ENCODE results near the gene SEC24A. TPM values are rescaled to one million over a fixed set of nuclear protein-coding genes. Genes with fewer than 3 reads are reported as not detected.
"Not testable (repeated sequence)": the region's sequence is repeated elsewhere in the genome, so short reads cannot be mapped to it uniquely, and the experiment has no call there.

Gene SEC24A
- total and polyA plus RNA-seq, 2 experiments from 2014 or later, result 19.7 to 41.7 TPM

DNA sequence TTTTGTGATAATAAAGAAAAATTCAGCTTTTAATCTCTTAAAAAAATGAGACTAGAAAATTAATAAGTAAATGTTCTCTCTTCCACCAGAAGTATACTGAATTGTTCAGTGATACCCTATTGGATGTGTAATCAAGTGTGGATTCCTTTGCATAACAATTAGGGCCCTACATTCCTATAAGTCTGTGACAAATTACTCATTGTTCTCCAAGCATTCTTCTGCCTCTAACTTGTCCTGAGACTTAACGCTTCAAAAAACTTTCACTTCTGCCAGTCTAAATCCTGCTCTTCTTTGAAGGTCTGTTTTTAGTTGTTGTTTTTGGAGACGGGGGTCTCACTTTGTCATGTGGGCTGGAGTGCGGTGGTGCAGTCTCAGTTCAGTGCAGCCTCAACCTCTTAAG is 100.8 kb downstream of the SEC24A start:
- in situ Hi-C loops (cut with MboI), result no loop called here
- Histone ChIP-seq H4K20me1 (ENCODE audit: insufficient read depth) (no peaks in the 10 kb centered on the region), H3K79me2 (ENCODE audit: insufficient read depth) (0 out of 2 replicates have a peak, but pooled peaks cover 5% of the 10 kb centered on the region), H3K27ac (no peak overlapping the region), H3K27me3 (replicated peaks; ENCODE audit: insufficient read depth) (no peaks in the 10 kb centered on the region), H3K36me3 (ENCODE audit: low read depth) (peaks cover 17% of the 10 kb centered on the region), H3K4me3 (no peak overlapping the region), H3K9me3 (ENCODE audit: low read depth) (no peaks in the 10 kb centered on the region), H2AFZ (no peak overlapping the region), H3K9ac (no peak overlapping the region), H3K9me2 (ENCODE audit: insufficient read depth) (no peaks in the 10 kb centered on the region), H3K4me2 (ENCODE audit: unreplicated experiment) (no peak overlapping the region), H3F3A (ENCODE audit: insufficient read depth) (peaks cover 4% of the 10 kb centered on the region; the same call in 1 of the 2 replicates), H3K4me1 (ENCODE audit: insufficient read depth) (no peaks in the 10 kb centered on the region)
- 82 to 86% methylated on average over 3 of the region's 3 CpGs for WGBS, 2 experiments (ENCODE audit: low coverage in 1 of 2, low lambda C conversion rate in 2 of 2, missing lambda C conversion rate in 2 of 2)
- no peak for DNase-seq
- no peak for TF ChIP-seq EZH2phosphoT487 (IDR thresholded peaks at IDR 0.05; ENCODE audit: insufficient read depth, low read depth)

DNA sequence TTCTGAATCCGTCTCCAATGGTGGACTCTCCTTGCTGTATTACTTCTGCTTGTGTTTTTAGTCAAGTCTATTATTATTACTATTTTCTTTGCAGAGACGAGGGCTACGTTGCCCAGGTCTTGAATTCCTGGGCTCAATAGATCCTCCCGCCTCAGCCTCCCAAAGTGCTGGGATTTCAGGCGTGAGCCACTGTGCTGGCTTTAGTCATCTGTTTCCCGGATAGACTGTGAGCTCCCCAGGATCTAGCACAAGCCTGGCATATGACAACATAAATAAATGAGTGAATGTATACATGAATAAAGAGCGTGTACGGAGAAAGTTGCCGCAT is 109.6 kb downstream of the SEC24A start:
- Histone ChIP-seq H3K79me2 (ENCODE audit: insufficient read depth) (peaks cover 46% of the 10 kb centered on the region), H3K9me3 (ENCODE audit: low read depth) (no peaks in the 10 kb centered on the region), H3K9ac (peak overlapping the region; percentile 88), H3K27ac (peak overlapping the region; percentile 63), H3K4me1 (ENCODE audit: insufficient read depth) (peaks cover 12% of the 10 kb centered on the region), H3K36me3 (ENCODE audit: low read depth) (no peaks in the 10 kb centered on the region), H3K9me2 (ENCODE audit: insufficient read depth) (no peaks in the 10 kb centered on the region), H2AFZ (peak overlapping the region; percentile 99), H3K27me3 (replicated peaks; ENCODE audit: insufficient read depth) (no peaks in the 10 kb centered on the region), H3K4me3 (peak overlapping the region; percentile 94), H3K4me2 (ENCODE audit: unreplicated experiment) (peak overlapping the region; percentile 95), H4K20me1 (ENCODE audit: insufficient read depth) (no peaks in the 10 kb centered on the region), H3F3A (ENCODE audit: insufficient read depth) (0 out of 2 replicates have a peak, but pooled peaks cover 14% of the 10 kb centered on the region)
- TF ChIP-seq EZH2 (IDR thresholded peaks at IDR 0.05; ENCODE audit: insufficient read depth, poor library complexity, severe bottlenecking), result no peak
- no peak for TF ChIP-seq EZH2phosphoT487 (IDR thresholded peaks at IDR 0.05; ENCODE audit: insufficient read depth, low read depth)
- in situ Hi-C loops (cut with MboI), result no loop called here
- WGBS, 2 experiments (ENCODE audit: low coverage in 1 of 2, low lambda C conversion rate in 2 of 2, missing lambda C conversion rate in 2 of 2), result 31 to 32% methylated on average over 9 of the region's 9 CpGs
- no peak for DNase-seq

DNA sequence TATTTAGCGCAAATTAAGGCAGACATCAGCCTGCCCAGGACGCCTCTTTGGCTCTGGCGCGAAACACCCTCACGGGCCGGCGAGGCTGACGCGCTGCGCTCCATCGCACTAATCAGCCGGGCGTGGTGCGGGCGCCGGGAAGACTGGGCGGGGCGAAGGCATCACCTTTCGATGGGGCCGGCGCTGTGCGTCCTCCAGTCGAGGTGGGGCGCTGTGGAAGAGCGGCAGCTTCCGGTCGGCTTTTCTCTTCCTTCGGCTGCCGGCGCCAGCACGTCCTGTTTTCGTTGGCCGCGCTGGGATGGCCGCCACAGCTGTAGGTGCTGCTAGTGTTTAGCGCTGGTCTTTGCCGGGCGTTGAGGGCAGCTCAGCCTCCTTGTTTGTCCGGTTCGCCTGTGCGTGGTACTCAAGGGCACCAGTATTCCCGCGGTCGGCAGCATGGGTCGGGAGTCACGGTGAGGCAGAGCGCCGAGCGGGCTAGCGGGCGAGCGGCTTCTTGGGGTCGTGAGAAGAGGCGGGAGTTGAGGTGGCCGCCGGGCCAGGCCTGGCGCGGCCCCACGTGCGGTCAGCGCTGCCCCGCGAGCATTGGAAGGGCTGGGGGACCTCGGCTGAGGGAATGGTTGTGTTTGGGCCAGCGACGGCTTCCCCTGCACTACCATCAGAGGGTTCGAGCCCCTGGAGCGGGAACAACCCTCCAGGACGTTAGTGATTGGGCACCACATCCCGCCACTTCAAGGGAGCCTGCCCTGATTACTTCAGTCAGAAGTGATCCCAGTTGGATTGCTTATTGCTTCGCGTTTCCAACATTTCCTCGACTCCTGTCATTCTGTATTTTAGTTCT is 110.1 kb downstream of the SEC24A start, which contains the start of gene DDX46:
Gene DDX46, plus strand, starts transcription at position 276 of the 838 bp plus-strand sequence. Its CDS starts 160 bp downstream, at position 436.
- peak within 1 kb of the TSS; percentile 63 for H3K27ac ChIP-seq
- H3K79me2 ChIP-seq (ENCODE audit: insufficient read depth), result peaks cover 51% of the 10 kb centered on the region
- H3K27me3 ChIP-seq (replicated peaks; ENCODE audit: insufficient read depth), result no peaks in the 10 kb centered on the region
- H3F3A ChIP-seq (ENCODE audit: insufficient read depth), result 0 out of 2 replicates have a peak, but pooled peaks cover 14% of the 10 kb centered on the region
- WGBS, 2 experiments (ENCODE audit: low coverage in 1 of 2, low lambda C conversion rate in 2 of 2, missing lambda C conversion rate in 2 of 2), result 1% methylated on average over 73 of the region's 73 CpGs
- H3K4me1 ChIP-seq (ENCODE audit: insufficient read depth), result peaks cover 12% of the 10 kb centered on the region
- peak within 1 kb of the TSS; percentile 99 for H2AFZ ChIP-seq
- TF ChIP-seq EZH2phosphoT487 (IDR thresholded peaks at IDR 0.05; ENCODE audit: insufficient read depth, low read depth), result no peak
- no peak for TF ChIP-seq EZH2 (IDR thresholded peaks at IDR 0.05; ENCODE audit: insufficient read depth, poor library complexity, severe bottlenecking)
- H3K36me3 ChIP-seq (ENCODE audit: low read depth), result peaks cover under 1% of the 10 kb centered on the region; the same call in 1 of the 2 replicates
- H3K9me3 ChIP-seq (ENCODE audit: low read depth), result no peaks in the 10 kb centered on the region
- peak within 1 kb of the TSS; percentile 88 for H3K9ac ChIP-seq
- DNase-seq, result peak; percentile 99
- H4K20me1 ChIP-seq (ENCODE audit: insufficient read depth), result no peaks in the 10 kb centered on the region
- H3K4me2 ChIP-seq (ENCODE audit: unreplicated experiment), result peak within 1 kb of the TSS; percentile 95
- H3K4me3 ChIP-seq, result peak within 1 kb of the TSS; percentile 94
- no peaks in the 10 kb centered on the region for H3K9me2 ChIP-seq (ENCODE audit: insufficient read depth)
- in situ Hi-C loops (cut with MboI), result no loop called here

DNA sequence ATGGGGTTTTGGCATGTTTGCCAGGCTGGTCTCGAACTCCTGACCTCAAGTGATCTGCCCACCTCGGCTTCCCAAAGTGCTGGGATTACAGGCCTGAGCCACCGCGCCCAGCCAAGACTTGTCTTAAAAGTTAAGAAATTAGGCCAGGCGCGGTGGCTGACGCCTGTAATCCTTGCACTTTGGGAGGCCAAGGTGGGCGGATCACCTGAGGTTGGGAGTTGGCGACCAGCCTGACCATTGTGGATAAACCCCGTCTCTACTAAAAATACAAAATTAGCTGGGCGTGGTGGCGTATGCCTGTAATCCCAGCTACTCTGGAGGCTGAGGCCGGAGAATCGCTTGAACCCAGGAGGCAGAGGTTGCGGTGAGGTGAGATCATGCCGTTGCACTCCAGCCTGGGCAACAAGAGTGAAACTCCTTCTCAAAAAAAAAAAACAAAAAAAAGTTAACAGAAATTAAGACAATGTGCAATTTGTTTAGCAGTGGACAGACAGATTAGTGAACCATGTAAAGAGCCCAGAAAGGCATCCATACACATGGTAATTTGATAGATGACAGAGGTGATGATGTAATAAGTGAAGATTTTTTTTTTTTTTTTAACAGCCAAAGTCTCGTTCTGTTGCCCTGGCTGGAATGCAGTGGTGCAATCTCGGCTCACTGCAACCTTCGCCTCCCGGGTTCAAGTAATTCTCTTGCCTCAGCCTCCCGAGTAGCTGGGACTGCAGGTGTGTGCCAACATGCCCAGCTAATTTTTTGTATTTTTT is 119.1 kb downstream of the SEC24A start:
- Histone ChIP-seq H3K79me2 (ENCODE audit: insufficient read depth) (peaks cover 41% of the 10 kb centered on the region), H3K36me3 (ENCODE audit: low read depth) (peaks cover 52% of the 10 kb centered on the region)
- H3K27me3 ChIP-seq (replicated peaks; ENCODE audit: insufficient read depth); H3K4me3 ChIP-seq; in situ Hi-C loops (cut with MboI); H3K9me2 ChIP-seq (ENCODE audit: insufficient read depth); H3K4me1 ChIP-seq (ENCODE audit: insufficient read depth); H3K9ac ChIP-seq; H3K27ac ChIP-seq; H4K20me1 ChIP-seq (ENCODE audit: insufficient read depth); H3K4me2 ChIP-seq (ENCODE audit: unreplicated experiment); H3F3A ChIP-seq (ENCODE audit: insufficient read depth); H3K9me3 ChIP-seq (ENCODE audit: low read depth); H2AFZ ChIP-seq: not testable (repeated sequence)
- DNase-seq, result peak; percentile 5
- WGBS, 2 experiments (ENCODE audit: low coverage in 1 of 2, low lambda C conversion rate in 2 of 2, missing lambda C conversion rate in 2 of 2), result 92 to 93% methylated on average over 21 of the region's 21 CpGs
